SK-N-MC (cell line): ENCODE measurements around the gene HSD17B12.

Source experiments
- DNase-seq: peaks from one replicate; pipeline ENCODE4 v3.0.0-alpha.2; 2011; ENCODE audit warnings: low read depth, low spot score
- H3K27ac ChIP-seq: fragments of 200-600 bp; sonication (generic); 2 replicates; pipeline ENCODE4 v1.5.1; 2016; ENCODE audit warnings: mixed run types
- H3K36me3 ChIP-seq: fragments of 200-600 bp; sonication (generic); 2 replicates; pipeline ENCODE4 v1.6.1; 2017; ENCODE audit warnings: antibody characterized with exemption, low read length, mixed read lengths; ENCODE audit not compliant: insufficient read depth
- H3K4me3 ChIP-seq: fragments of 200-600 bp; sonication (generic); 2 replicates; pipeline ENCODE4 v1.5.1; 2016
- H3K9ac ChIP-seq: fragments of 200-600 bp; sonication (generic); 2 replicates; pipeline ENCODE4 v1.8.0; 2017; ENCODE audit warnings: mixed run types, mixed read lengths; ENCODE audit not compliant: insufficient read length
- H3K9me3 ChIP-seq: fragments of 200-600 bp; sonication (generic); 2 replicates; pipeline ENCODE4 v1.6.1; 2017; ENCODE audit warnings: low read depth, mild to moderate bottlenecking, antibody characterized with exemption, low read length, moderate library complexity, mixed read lengths
- EZH2 ChIP-seq: fragments of 200-600 bp; sonication (generic); IDR thresholded peaks from one replicate; pipeline ENCODE4 v1.6.1; 2017; ENCODE audit warnings: antibody characterized with exemption
- FOXP2 ChIP-seq: optimal IDR thresholded peaks from 2 replicates; pipeline ENCODE3; 2011; ENCODE audit warnings: mild to moderate bottlenecking, moderate library complexity; ENCODE audit not compliant: insufficient read depth; ENCODE audit errors: extremely low read length, control extremely low read depth
- POLR2AphosphoS5 ChIP-seq: IDR thresholded peaks from 2 replicates; pipeline ENCODE4 v1.6.1; 2012; ENCODE audit warnings: mild to moderate bottlenecking, low read depth, low read length, borderline replicate concordance

The HSD17B12 gene

GRCh38 chr11:43898574-43898973, 218.0 kb downstream of the HSD17B12 start:
- Histone ChIP-seq H3K9ac (no peak overlapping the region), H3K27ac (no peak overlapping the region), H3K36me3 (peaks cover 51% of the 10 kb centered on the region), H3K9me3 (no peaks in the 10 kb centered on the region), H3K4me3 (no peak overlapping the region)
- DNase-seq: no peak
- TF ChIP-seq FOXP2: no peak
- TF ChIP-seq POLR2AphosphoS5: no peak
- TF ChIP-seq EZH2: no peak

- Histone ChIP-seq H3K27ac (no peak overlapping the region), H3K9ac (no peak overlapping the region), H3K9me3 (no peaks in the 10 kb centered on the region), H3K4me3 (no peak overlapping the region), H3K36me3 (peaks cover 50% of the 10 kb centered on the region)
- TF ChIP-seq POLR2AphosphoS5 (no peak), EZH2 (no peak), FOXP2 (no peak)
- DNase-seq: no peak
Measured at GRCh38 chr11:43899094-43899493, 218.6 kb downstream of the HSD17B12 start.

DNA sequence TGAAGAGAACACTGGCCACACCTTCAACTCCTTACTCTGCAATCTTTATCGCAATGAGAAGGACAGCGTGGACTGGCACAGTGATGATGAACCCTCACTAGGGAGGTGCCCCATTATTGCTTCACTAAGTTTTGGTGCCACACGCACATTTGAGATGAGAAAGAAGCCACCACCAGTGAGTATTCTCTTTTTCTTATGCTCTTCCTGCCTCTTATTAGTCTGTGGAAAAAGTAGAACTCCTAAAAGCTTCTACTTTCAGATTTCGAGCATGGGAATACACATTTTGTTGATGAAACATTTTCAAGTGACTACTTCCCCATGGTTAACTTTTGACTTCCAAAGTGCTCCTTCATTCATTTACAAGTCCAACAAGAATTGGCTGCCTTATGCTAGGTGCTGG, 221.0 kb downstream of the HSD17B12 start:
- DNase-seq: no peak
- H3K9me3 ChIP-seq: no peaks in the 10 kb centered on the region
- no peak overlapping the region for H3K9ac ChIP-seq
- no peak for TF ChIP-seq POLR2AphosphoS5
- TF ChIP-seq EZH2: no peak
- no peak for TF ChIP-seq FOXP2
- H3K36me3 ChIP-seq: peaks cover 48% of the 10 kb centered on the region
- no peak overlapping the region for H3K4me3 ChIP-seq
- H3K27ac ChIP-seq: no peak overlapping the region

DNA sequence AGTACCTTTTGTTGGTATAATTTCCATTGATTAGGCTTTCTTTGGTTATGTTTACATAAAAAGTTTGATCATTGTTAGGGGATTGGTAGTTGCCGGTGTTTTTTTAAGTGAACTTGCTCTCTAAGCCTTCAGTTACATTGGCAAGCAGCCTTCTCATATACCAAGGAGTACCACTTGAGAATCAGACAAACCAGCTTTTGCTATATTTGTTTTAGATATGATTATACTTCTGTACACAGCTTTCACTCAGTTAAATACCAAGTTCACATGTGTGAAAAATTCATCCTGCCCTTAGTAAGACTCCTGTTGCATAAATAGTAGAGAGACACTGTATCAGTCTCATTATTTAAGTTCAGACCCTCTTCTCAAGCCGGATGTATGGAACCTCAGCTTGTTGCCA, 222.5 kb downstream of the HSD17B12 start:
- no peak for DNase-seq
- Histone ChIP-seq H3K4me3 (no peak overlapping the region), H3K27ac (no peak overlapping the region), H3K9ac (no peak overlapping the region), H3K9me3 (no peaks in the 10 kb centered on the region), H3K36me3 (peaks cover 37% of the 10 kb centered on the region)
- TF ChIP-seq EZH2 (no peak), POLR2AphosphoS5 (no peak), FOXP2 (no peak)

DNA sequence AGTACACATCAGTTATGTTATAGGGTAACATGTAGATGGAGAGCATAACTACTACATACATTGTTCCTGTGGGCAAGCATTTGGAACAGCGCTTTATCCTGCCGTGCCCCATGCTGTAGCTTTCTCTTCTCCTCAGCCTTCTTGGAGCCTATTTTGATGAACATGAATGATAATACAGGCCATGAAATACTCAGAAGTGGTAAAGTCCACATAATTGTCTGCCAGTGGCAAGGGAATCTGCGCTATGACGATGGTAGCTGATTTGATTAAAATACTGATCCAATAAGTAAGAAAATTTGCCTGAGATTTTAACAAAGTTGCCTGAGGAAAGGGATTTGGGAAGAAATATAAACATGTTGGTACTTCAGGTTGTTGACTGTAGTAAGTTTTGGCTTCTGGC, 223.4 kb downstream of the HSD17B12 start:
- no peak overlapping the region for H3K27ac ChIP-seq
- no peak for DNase-seq
- H3K9me3 ChIP-seq: no peaks in the 10 kb centered on the region
- TF ChIP-seq POLR2AphosphoS5: no peak
- H3K4me3 ChIP-seq: no peak overlapping the region
- H3K36me3 ChIP-seq: peaks cover 28% of the 10 kb centered on the region
- H3K9ac ChIP-seq: no peak overlapping the region

- TF ChIP-seq EZH2 (no peak), POLR2AphosphoS5 (no peak), FOXP2 (no peak)
- DNase-seq: no peak
- no peak overlapping the region for H3K4me3 ChIP-seq
Measured at GRCh38 chr11:43904742-43905535, 224.4 kb downstream of the HSD17B12 start.

DNA sequence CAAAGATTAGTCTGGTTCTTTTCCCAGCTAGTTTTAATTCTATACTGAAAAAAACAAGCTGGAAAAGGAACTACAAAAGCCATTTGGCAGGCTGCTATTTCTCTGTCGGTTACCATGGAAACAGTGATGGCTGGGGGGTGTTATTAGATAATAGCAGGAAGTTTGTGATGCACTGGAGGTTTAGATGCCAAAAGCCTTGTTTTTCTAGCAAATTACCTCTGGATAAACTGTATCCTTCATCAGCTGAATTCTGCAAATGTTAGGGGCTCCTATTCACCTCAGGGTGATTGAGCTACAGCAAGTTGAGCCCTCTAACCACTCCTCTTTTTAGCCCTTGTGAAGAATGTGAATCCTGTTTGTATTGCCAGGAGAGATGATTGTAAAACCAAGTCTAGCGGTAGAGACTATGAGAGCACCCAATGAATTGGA, 225.3 kb downstream of the HSD17B12 start:
- H3K9ac ChIP-seq: no peak overlapping the region
- no peaks in the 10 kb centered on the region for H3K9me3 ChIP-seq
- TF ChIP-seq EZH2 (no peak), FOXP2 (no peak), POLR2AphosphoS5 (no peak)
- no peak overlapping the region for H3K4me3 ChIP-seq
- peaks cover 28% of the 10 kb centered on the region for H3K36me3 ChIP-seq
- H3K27ac ChIP-seq: no peak overlapping the region
- DNase-seq: no peak

More at GRCh38 chr11:43904742-43905535, 224.4 kb downstream of the HSD17B12 start:
- Histone ChIP-seq H3K36me3 (peaks cover 23% of the 10 kb centered on the region), H3K9me3 (no peaks in the 10 kb centered on the region), H3K27ac (no peak overlapping the region), H3K9ac (no peak overlapping the region)
